Endothelial cell (in vitro differentiated cells): ENCODE results near the gene CDH23. TPM values are rescaled to one million over a fixed set of nuclear protein-coding genes. Genes with fewer than 3 reads are reported as not detected.

Experiments used
- DNase-seq: peaks from one replicate; pipeline ENCODE4 v3.0.0; 2021; ENCODE audit warnings: low spot score
- H3K27ac Mint-ChIP-seq: one replicate; pipeline ENCODE4 v1.8.0; 2021; ENCODE audit warnings: mixed read lengths, inconsistent platforms; ENCODE audit not compliant: unreplicated experiment
- H3K27me3 Mint-ChIP-seq: one replicate; pipeline ENCODE4 v1.8.0; 2021; ENCODE audit warnings: mild to moderate bottlenecking, moderate library complexity, mixed read lengths, inconsistent platforms; ENCODE audit not compliant: unreplicated experiment
- H3K36me3 Mint-ChIP-seq: one replicate; pipeline ENCODE4 v1.8.0; 2021; ENCODE audit warnings: mild to moderate bottlenecking, low read depth, mixed read lengths, inconsistent platforms; ENCODE audit not compliant: unreplicated experiment
- H3K4me1 Mint-ChIP-seq: one replicate; pipeline ENCODE4 v1.8.0; 2021; ENCODE audit warnings: mild to moderate bottlenecking, mixed read lengths, inconsistent platforms; ENCODE audit not compliant: unreplicated experiment
- H3K4me3 Mint-ChIP-seq: one replicate; pipeline ENCODE4 v1.8.0; 2021; ENCODE audit warnings: mild to moderate bottlenecking, mixed read lengths, inconsistent platforms; ENCODE audit not compliant: unreplicated experiment
- H3K9me3 Mint-ChIP-seq: one replicate; pipeline ENCODE4 v1.8.0; 2021; ENCODE audit warnings: mixed read lengths, inconsistent platforms; ENCODE audit not compliant: unreplicated experiment
- total RNA-seq: library from RNA; stranded (reverse); fragmentation: NEBNext Ultra II Directional; extraction: Animal tissue kit (Norgen Biotek cat#: 25700); gene quantifications from one replicate; pipeline ENCODE4 v1.2.1, GENCODE V29; 2021; ENCODE audit not compliant: unreplicated experiment
- TF ChIP-seq, protein P1 (sequence below): fragments of 200-600 bp; sonication (generic); IDR thresholded peaks from one replicate; pipeline ENCODE4 v1.5.0; 2021; ENCODE audit warnings: antibody characterized with exemption; ENCODE audit not compliant: unreplicated experiment

The CDH23 gene
- total RNA-seq, 1 donor from 2014 or later, result 0.54 TPM

DNA sequence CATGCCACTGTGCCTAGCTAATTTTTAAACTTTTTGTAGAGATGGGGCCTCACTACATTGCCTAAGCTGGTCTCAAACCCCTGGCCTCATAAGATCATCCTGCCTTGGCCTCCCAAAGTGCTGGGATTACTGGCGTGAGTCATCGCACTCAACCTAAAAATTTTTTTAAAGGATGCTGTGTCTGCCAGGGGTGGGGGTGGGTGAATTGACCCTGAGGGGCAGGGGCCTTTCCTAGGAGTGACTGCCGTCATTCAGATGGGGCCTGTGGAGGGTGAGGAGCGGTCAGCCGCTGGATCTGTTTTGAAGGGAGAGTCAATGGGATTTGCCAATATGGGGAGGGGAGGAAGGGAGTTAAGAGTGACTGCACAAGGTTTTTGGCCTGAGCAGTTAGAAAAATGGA is 233.4 kb downstream of the CDH23 start:
- H3K36me3 Mint-ChIP-seq, result no peaks in the 10 kb centered on the region
- H3K27me3 Mint-ChIP-seq, result peaks cover 7% of the 10 kb centered on the region
- no peak overlapping the region for H3K4me3 Mint-ChIP-seq
- TF ChIP-seq, protein P1, sequence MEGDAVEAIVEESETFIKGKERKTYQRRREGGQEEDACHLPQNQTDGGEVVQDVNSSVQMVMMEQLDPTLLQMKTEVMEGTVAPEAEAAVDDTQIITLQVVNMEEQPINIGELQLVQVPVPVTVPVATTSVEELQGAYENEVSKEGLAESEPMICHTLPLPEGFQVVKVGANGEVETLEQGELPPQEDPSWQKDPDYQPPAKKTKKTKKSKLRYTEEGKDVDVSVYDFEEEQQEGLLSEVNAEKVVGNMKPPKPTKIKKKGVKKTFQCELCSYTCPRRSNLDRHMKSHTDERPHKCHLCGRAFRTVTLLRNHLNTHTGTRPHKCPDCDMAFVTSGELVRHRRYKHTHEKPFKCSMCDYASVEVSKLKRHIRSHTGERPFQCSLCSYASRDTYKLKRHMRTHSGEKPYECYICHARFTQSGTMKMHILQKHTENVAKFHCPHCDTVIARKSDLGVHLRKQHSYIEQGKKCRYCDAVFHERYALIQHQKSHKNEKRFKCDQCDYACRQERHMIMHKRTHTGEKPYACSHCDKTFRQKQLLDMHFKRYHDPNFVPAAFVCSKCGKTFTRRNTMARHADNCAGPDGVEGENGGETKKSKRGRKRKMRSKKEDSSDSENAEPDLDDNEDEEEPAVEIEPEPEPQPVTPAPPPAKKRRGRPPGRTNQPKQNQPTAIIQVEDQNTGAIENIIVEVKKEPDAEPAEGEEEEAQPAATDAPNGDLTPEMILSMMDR, result no peak
- H3K9me3 Mint-ChIP-seq, result no peaks in the 10 kb centered on the region
- no peak for DNase-seq
- peaks cover under 1% of the 10 kb centered on the region for H3K4me1 Mint-ChIP-seq
- H3K27ac Mint-ChIP-seq, result no peak overlapping the region

GRCh38 chr10:71631007-71631861 is 234.5 kb downstream of the CDH23 start:
- no peak for DNase-seq
- Mint-ChIP-seq H3K27me3 (peaks cover 10% of the 10 kb centered on the region), H3K4me1 (peaks cover 3% of the 10 kb centered on the region), H3K4me3 (no peak overlapping the region), H3K9me3 (no peaks in the 10 kb centered on the region), H3K27ac (no peak overlapping the region), H3K36me3 (no peaks in the 10 kb centered on the region)
- TF ChIP-seq, protein P1, result no peak

DNA sequence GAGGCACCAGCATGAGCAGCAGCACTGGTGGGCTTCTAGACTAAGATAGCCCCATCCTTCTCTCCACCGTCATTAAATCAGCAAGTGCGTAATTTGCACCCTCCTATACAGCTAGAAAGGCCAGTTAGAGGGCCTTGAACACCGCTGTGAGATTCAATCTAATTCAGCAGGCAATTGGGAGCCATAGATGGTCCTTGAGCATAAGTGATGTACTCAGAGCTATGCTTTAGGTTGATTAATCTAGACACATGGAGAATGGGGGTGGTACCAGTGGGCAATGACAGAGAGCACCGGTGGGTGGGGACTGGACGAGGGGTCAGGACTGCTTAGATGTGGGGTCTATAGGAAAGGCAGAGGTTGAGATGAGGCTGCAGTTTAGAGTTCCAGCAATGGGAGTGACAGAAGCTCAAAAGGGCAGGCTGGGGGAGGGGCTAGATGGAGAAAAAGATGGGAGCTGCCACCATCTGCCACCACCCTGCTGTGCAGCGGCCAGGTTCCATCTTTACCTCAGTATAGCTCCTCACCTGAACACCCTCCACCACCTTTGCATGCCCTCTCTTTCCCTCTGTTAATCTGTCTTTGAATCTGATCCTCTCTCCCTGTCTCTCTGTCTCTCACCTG is 235.6 kb downstream of the CDH23 start:
- no peaks in the 10 kb centered on the region for H3K36me3 Mint-ChIP-seq
- H3K27me3 Mint-ChIP-seq, result peaks cover 10% of the 10 kb centered on the region
- TF ChIP-seq, protein P1, result no peak
- no peaks in the 10 kb centered on the region for H3K9me3 Mint-ChIP-seq
- no peak overlapping the region for H3K27ac Mint-ChIP-seq
- H3K4me1 Mint-ChIP-seq, result peaks cover 3% of the 10 kb centered on the region
- H3K4me3 Mint-ChIP-seq, result no peak overlapping the region
- no peak for DNase-seq

GRCh38 chr10:71632896-71633600 is 236.3 kb downstream of the CDH23 start:
- Mint-ChIP-seq H3K9me3 (no peaks in the 10 kb centered on the region), H3K4me1 (peaks cover 3% of the 10 kb centered on the region), H3K27me3 (peaks cover 10% of the 10 kb centered on the region), H3K27ac (no peak overlapping the region), H3K36me3 (no peaks in the 10 kb centered on the region), H3K4me3 (no peak overlapping the region)
- TF ChIP-seq, protein P1, result no peak
- DNase-seq, result no peak
